Left ventricle myocardium superior (tissue), 1 donor: ENCODE measurements around the gene IGF2BP1. TPM values are rescaled to one million over a fixed set of nuclear protein-coding genes. Genes with fewer than 3 reads are reported as not detected.
"Not testable (repeated sequence)": the region's sequence is repeated elsewhere in the genome, so short reads cannot be mapped to it uniquely, and the experiment has no call there.

Source experiments
- ATAC-seq: fragments of 200-7000 bp; cut with Tn5 transposase; one replicate; pipeline ENCODE4 v1.9.1; 2020; ENCODE audit warnings: mild to moderate bottlenecking, moderate library complexity
- DNase-seq: peaks from one replicate; pipeline ENCODE4 v3.0.0-alpha.2; 2020
- intact Hi-C: fragments of 100-400 bp; cut with micrococcal nuclease; formaldehyde crosslinking; loops from one replicate; pipeline ENCODE4 v1.11.0; 2022
- total RNA-seq: library from RNA; stranded (reverse); fragmentation: NEBNext Ultra II Directional; extraction: Animal tissue kit (Norgen Biotek cat#: 25700); gene quantifications from one replicate; pipeline ENCODE4 v1.2.1, GENCODE V29; 2021
- donor health status: DM: no; HTN: yes; CAD: no; lungs with severe emphysema.

IGF2BP1 gene
- total RNA-seq, 1 donor from 2014 or later, result not detected

GRCh38 chr17:49015924-49016774 is 19.0 kb downstream of the IGF2BP1 start:
- intact Hi-C loops, result no loop called here
- no peak for ATAC-seq
- no peak for DNase-seq

- intact Hi-C loops, result no loop called here
- ATAC-seq (no peak), DNase-seq (no peak)
These were observed 19.7 kb downstream of the IGF2BP1 start for GRCh38 chr17:49016775-49017463.

- intact Hi-C loops, result no loop called here
- DNase-seq, result no peak
- ATAC-seq, result no peak
These were observed 21.0 kb downstream of the IGF2BP1 start for GRCh38 chr17:49018116-49018612.

- ATAC-seq (no peak), DNase-seq (no peak)
- intact Hi-C loops, result no loop called here
These were observed 21.6 kb downstream of the IGF2BP1 start for GRCh38 chr17:49018748-49019147.

GRCh38 chr17:49020609-49021008 is 23.4 kb downstream of the IGF2BP1 start:
- intact Hi-C loops, result no loop called here
- ATAC-seq (no peak), DNase-seq (no peak)

GRCh38 chr17:49021095-49021767 is 24.0 kb downstream of the IGF2BP1 start:
- intact Hi-C loops, result no loop called here
- DNase-seq (no peak), ATAC-seq (no peak)

DNA sequence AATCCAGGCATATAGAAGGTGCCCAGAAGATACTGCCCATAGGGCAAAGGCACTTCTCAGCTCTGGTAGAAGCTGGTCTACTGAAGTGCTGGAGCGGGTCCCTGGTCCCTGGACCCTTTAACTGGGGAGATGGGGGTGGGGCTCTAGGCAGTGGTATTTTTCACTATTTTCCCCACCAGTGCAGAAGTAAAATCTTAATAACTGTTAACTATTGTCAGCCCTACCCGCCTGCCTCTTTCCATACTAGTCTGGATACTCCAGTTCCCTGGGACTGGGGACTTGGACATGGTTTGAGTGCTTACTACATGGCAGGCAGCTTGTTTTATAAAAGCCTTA is 24.6 kb downstream of the IGF2BP1 start:
- intact Hi-C loops, result no loop called here
- DNase-seq, result no peak
- ATAC-seq, result no peak

GRCh38 chr17:49022391-49022941 is 25.3 kb downstream of the IGF2BP1 start:
- intact Hi-C loops, result no loop called here
- ATAC-seq (no peak), DNase-seq (no peak)

GRCh38 chr17:49024523-49024922 is 27.3 kb downstream of the IGF2BP1 start:
- ATAC-seq (no peak), DNase-seq (no peak)
- intact Hi-C loops, result no loop called here

GRCh38 chr17:49026447-49026846 is 29.3 kb downstream of the IGF2BP1 start:
- DNase-seq, ATAC-seq, intact Hi-C loops: not testable (repeated sequence)

DNA sequence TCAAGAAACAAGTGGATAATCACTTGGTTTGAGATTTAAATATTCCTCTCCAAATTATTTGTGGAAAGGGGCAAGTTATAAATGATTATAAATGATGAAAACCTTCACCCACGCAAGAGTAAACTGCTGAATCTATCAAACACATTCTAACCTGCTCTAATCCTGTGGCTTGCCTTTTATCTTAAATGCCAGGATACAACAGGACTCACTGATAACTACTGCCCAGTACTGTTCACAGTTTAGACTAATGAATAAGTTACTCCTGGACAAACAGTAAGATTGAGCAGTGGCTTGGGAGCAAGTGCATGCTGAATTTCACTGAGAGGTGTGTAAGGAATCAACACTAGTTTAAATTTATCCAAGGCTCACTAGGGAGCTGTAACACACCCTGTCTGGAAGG is 31.1 kb downstream of the IGF2BP1 start:
- DNase-seq, result no peak
- no peak for ATAC-seq
- intact Hi-C loops, result no loop called here

DNA sequence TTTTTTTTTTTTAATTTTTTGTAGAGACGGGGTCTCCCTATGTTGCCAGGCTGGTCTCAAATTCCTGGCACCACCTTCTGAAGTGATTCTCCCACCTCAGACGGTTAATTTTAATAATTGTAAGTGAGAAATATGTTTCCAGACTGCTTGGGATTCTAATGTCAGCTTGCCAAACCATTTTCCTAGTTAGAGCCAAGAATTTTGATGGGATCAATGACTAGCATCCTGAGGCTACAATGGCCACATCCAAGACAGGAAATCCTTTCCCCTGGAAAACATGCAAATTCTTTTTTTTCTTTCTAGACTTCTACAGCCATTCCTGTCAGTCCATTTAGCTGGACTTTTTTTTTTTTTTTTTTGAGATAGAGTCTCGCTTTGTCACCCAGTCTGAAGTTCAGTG is 32.6 kb downstream of the IGF2BP1 start:
- DNase-seq (no peak), ATAC-seq (no peak)
- intact Hi-C loops, result no loop called here

DNA sequence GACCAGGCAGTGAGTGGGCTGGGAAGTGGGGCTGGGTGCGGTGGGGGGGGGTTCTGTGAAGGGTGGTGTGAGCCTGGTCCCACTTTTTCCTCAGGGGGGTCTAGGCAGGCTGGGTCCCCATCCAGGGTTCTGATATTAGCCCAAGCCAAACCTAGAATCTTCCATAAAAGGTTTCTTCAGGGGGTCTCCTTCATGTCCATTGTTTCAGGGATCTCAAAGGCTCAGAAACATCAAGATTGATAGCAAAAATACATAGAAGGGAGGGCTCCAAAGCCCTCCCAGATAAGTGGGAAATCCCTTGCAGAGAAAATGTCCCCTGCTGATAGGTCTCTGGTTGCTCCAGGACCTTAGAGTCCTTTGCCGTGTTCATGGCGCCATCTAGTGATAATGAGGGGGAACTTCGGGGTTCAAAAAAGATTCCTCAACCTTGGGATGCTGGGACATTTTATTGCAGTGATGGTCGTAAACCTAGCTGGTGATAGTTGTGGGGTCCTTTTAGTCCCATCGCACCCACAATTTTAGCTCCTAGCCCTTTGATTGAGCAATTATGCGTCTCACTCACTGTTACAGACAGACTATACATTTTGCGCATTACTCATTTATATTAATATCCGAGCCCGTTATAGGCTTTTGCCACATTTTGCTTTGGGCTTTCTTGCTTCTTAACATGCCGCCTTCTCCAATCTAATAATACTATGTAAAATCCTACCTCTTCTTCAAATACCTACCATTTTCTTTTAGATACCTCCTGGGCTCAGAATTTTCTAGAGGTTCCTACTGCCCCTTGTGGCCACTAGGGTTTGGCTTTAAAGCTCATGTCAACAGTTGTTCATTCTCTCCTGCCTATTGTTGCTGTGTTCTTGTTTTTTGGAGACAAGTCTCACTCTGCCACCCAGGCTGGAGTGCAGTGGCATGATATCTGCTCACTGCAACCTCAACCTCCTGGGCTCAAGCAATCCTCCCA is 35.1 kb downstream of the IGF2BP1 start:
- ATAC-seq, result peak; percentile 72
- no peak for DNase-seq
- intact Hi-C loops, result no loop called here

GRCh38 chr17:49035470-49036269 is 38.5 kb downstream of the IGF2BP1 start:
- DNase-seq, result peak; percentile 41
- ATAC-seq, result peak; percentile 28

DNA sequence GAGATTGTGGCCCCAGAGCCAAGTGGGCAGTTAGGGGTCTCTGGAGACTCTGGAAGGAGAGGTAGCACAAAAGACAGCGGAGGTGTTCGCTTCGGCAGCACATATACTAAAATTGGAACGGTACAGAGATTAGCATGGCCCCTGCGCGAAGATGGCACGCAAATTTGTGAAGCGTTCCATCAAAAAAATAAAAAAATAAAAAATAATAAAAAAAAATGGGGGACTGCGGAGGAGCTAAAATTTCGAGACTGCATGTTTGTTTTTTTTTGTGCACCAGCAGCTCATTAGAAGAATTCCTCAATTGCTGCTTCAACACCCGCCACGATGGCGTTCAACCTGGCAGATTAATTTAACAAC is 39.1 kb downstream of the IGF2BP1 start:
- DNase-seq (no peak), ATAC-seq (no peak)
- intact Hi-C loops, result no loop called here

More at GRCh38 chr17:49035470-49036269, 38.5 kb downstream of the IGF2BP1 start:
- intact Hi-C loops, result no loop called here

- no peak for DNase-seq
- intact Hi-C loops, result no loop called here
- no peak for ATAC-seq
These were observed 41.0 kb downstream of the IGF2BP1 start for GRCh38 chr17:49038138-49038537.

- ATAC-seq, result no peak
- intact Hi-C loops, result no loop called here
- no peak for DNase-seq
These were observed 41.4 kb downstream of the IGF2BP1 start for GRCh38 chr17:49038544-49038943.

GRCh38 chr17:49039518-49039917 is 42.3 kb downstream of the IGF2BP1 start:
- DNase-seq, ATAC-seq, intact Hi-C loops: not testable (repeated sequence)
